BLaER1 (cell line): ENCODE results near the gene STEAP1.
"Not testable (repeated sequence)": the region's sequence is repeated elsewhere in the genome, so short reads cannot be mapped to it uniquely, and the experiment has no call there.

ENCODE experiments used
- H3K27ac ChIP-seq: shearing (Covaris generic); formaldehyde crosslinking; 2 replicates; pipeline ENCODE4 v1.8.1; 2022
- H3K27me3 ChIP-seq: shearing (Covaris generic); formaldehyde crosslinking; 2 replicates; pipeline ENCODE4 v1.8.1; 2022
- H3K36me3 ChIP-seq: shearing (Covaris generic); formaldehyde crosslinking; 2 replicates; pipeline ENCODE4 v1.8.1; 2022
- H3K4me1 ChIP-seq: shearing (Covaris generic); formaldehyde crosslinking; 2 replicates; pipeline ENCODE4 v1.8.1; 2022
- H3K4me2 ChIP-seq: shearing (Covaris generic); formaldehyde crosslinking; 2 replicates; pipeline ENCODE4 v1.8.1; 2022
- H3K4me3 ChIP-seq: shearing (Covaris generic); formaldehyde crosslinking; 2 replicates; pipeline ENCODE4 v1.8.1; 2022
- H3K9ac ChIP-seq: shearing (Covaris generic); formaldehyde crosslinking; 2 replicates; pipeline ENCODE4 v1.8.1; 2022
- H3K9me3 ChIP-seq: shearing (Covaris generic); formaldehyde crosslinking; 2 replicates; pipeline ENCODE4 v1.8.1; 2022
- H4K20me1 ChIP-seq: shearing (Covaris generic); formaldehyde crosslinking; 2 replicates; pipeline ENCODE4 v1.8.1; 2022
- Cebpa-rat ChIP-seq: shearing (Covaris generic); IDR thresholded peaks from 2 replicates; pipeline ENCODE4 v1.8.1; 2022

STEAP1 gene

DNA sequence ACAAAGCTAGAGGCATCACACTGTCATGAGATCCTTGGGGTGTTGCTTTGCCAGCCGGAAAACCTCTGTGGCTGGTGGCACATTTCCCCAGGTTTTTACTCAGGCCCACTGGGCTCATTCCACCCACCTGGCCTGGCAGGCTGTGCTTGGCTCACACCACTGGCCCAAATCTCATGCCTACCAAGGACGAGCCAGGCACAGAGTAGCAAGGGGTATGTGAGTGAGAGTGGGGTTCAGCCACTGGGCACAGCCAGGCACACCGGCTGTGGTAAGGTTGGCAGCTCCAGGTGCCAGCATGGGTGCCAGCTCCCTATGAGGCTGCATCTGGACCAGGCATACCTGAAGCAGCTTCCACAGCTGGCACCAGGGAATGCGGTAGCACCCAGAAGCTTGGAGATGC is 21.4 kb downstream of the STEAP1 start:
- no peak for TF ChIP-seq Cebpa-rat
- no peak overlapping the region for H3K4me3 ChIP-seq
- no peaks in the 10 kb centered on the region for H3K4me1 ChIP-seq
- H3K27ac ChIP-seq, result no peak overlapping the region
- no peaks in the 10 kb centered on the region for H3K36me3 ChIP-seq
- no peak overlapping the region for H3K4me2 ChIP-seq
- no peaks in the 10 kb centered on the region for H4K20me1 ChIP-seq
- no peaks in the 10 kb centered on the region for H3K27me3 ChIP-seq
- peaks cover 17% of the 10 kb centered on the region for H3K9me3 ChIP-seq
- H3K9ac ChIP-seq, result no peak overlapping the region

DNA sequence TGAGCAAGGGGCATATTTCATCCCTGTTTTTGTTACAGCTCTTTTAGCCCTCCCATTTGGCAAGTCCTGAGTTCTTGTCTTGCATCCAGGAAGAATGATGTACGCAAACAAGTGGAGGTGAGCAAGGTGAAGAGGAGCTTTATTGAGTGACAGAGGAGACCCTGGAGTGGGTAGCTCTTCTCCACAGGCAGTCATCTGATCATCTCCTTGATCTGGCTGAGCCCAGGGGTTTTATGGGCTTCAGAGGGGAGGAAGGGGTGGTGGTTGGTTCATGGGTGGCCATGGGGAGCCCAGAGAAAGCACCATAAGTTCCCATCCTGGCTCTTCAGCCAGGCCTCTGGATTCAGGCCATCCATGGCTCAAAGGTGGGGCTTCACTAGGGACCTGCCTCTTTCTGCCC is 21.9 kb downstream of the STEAP1 start:
- H3K4me3 ChIP-seq, result no peak overlapping the region
- no peaks in the 10 kb centered on the region for H3K4me1 ChIP-seq
- no peaks in the 10 kb centered on the region for H3K27me3 ChIP-seq
- no peak for TF ChIP-seq Cebpa-rat
- peaks cover 17% of the 10 kb centered on the region for H3K9me3 ChIP-seq
- H4K20me1 ChIP-seq, result no peaks in the 10 kb centered on the region
- H3K27ac ChIP-seq, result no peak overlapping the region
- no peak overlapping the region for H3K9ac ChIP-seq
- H3K4me2 ChIP-seq, result no peak overlapping the region
- no peaks in the 10 kb centered on the region for H3K36me3 ChIP-seq

DNA sequence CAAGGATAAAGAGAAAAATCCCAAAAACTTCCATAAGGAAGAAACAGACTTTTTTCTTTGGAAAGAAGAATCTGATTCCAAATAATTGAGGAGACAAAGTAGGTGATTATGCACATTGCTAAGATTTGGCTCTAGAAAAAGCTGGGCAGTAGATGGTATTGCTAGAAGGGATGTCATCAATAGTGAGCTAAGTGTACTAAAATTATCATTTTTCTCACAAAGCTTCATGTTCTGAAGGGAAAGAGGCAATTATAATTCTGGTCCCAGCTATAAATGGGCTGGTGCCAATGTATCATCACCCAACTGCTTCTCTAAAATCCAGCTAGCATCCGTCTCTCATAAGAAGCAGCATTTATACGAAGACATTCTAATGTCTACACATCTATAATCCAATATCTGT is 23.9 kb downstream of the STEAP1 start:
- H3K27ac ChIP-seq, result no peak overlapping the region
- no peaks in the 10 kb centered on the region for H3K27me3 ChIP-seq
- no peak overlapping the region for H3K9ac ChIP-seq
- H3K4me1 ChIP-seq, result no peaks in the 10 kb centered on the region
- H3K4me3 ChIP-seq, result no peak overlapping the region
- H3K36me3 ChIP-seq, result no peaks in the 10 kb centered on the region
- no peaks in the 10 kb centered on the region for H4K20me1 ChIP-seq
- H3K4me2 ChIP-seq, result no peak overlapping the region
- peaks cover 17% of the 10 kb centered on the region for H3K9me3 ChIP-seq
- TF ChIP-seq Cebpa-rat, result no peak

DNA sequence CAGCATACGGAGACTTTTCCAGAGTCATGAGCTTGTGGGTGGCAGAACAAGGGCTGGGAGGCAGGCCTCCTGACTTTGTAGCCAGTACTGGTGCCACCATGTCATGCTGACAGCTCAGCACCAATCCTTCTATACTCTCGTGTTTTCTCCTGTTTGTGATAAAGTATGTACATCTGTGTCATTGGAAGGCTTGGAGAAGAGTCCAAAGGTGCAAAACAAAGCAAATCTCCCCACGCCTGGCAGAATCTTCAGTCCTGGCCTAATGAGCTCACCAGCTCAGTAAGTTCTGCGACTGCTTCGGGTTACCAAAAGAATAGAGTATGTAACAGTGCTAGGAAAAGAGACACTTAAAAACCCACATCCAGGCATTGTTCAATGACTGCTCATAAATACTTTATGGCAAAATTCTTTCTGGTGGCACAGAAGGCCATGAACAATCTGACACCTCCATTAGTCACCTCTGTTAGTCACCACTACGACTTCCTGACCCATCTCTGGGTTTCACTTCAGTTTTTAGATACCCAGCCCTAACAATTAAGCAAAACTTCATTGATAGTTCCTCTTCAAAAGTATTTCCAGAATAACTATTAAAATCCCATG is 24.5 kb downstream of the STEAP1 start:
- no peaks in the 10 kb centered on the region for H3K4me1 ChIP-seq
- H4K20me1 ChIP-seq, result no peaks in the 10 kb centered on the region
- no peak overlapping the region for H3K4me3 ChIP-seq
- H3K9me3 ChIP-seq, result peaks cover 17% of the 10 kb centered on the region
- H3K27me3 ChIP-seq, result no peaks in the 10 kb centered on the region
- no peak overlapping the region for H3K9ac ChIP-seq
- TF ChIP-seq Cebpa-rat, result no peak
- no peaks in the 10 kb centered on the region for H3K36me3 ChIP-seq
- H3K27ac ChIP-seq, result no peak overlapping the region
- H3K4me2 ChIP-seq, result no peak overlapping the region

GRCh38 chr7:90180011-90180585 is 25.8 kb downstream of the STEAP1 start:
- no peak overlapping the region for H3K4me2 ChIP-seq
- H3K9ac ChIP-seq, result no peak overlapping the region

GRCh38 chr7:90180649-90181048 is 26.4 kb downstream of the STEAP1 start:
- Histone ChIP-seq H3K9me3 (peaks cover 14% of the 10 kb centered on the region), H4K20me1 (no peaks in the 10 kb centered on the region), H3K4me3 (no peak overlapping the region), H3K9ac (no peak overlapping the region), H3K36me3 (no peaks in the 10 kb centered on the region), H3K4me1 (no peaks in the 10 kb centered on the region), H3K27ac (no peak overlapping the region), H3K27me3 (no peaks in the 10 kb centered on the region), H3K4me2 (no peak overlapping the region)
- TF ChIP-seq Cebpa-rat, result no peak

More at GRCh38 chr7:90180011-90180585, 25.8 kb downstream of the STEAP1 start:
- Histone ChIP-seq H3K36me3 (no peaks in the 10 kb centered on the region), H3K27me3 (no peaks in the 10 kb centered on the region), H3K27ac (no peak overlapping the region), H4K20me1 (no peaks in the 10 kb centered on the region), H3K4me3 (no peak overlapping the region), H3K4me1 (no peaks in the 10 kb centered on the region), H3K9me3 (peaks cover 17% of the 10 kb centered on the region)
- TF ChIP-seq Cebpa-rat, result no peak

GRCh38 chr7:90181485-90181884 is 27.2 kb downstream of the STEAP1 start:
- Histone ChIP-seq H4K20me1 (no peaks in the 10 kb centered on the region), H3K4me3 (no peak overlapping the region), H3K4me2 (no peak overlapping the region), H3K9ac (no peak overlapping the region), H3K27ac (no peak overlapping the region), H3K4me1 (no peaks in the 10 kb centered on the region), H3K27me3 (no peaks in the 10 kb centered on the region), H3K36me3 (no peaks in the 10 kb centered on the region), H3K9me3 (peaks cover 6% of the 10 kb centered on the region)
- TF ChIP-seq Cebpa-rat, result no peak

DNA sequence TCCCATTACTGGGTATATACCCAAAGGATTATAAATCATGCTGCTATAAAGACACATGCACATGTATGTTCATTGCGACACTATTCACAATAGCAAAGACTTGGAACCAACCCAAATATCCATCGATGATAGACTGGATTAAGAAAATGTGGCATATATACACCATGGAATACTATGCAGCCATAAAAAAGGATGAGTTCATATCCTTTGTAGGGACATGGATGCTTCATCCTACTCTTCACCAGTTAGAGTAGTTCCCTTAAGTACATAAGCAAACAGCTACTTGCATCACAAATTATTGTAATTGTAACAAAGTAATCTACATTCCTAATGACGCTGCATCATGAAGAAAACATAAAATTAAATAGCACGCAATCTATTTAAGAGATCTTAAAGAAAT is 32.0 kb downstream of the STEAP1 start:
- H3K9ac ChIP-seq, H3K27me3 ChIP-seq, H3K4me2 ChIP-seq, H3K27ac ChIP-seq, H3K4me1 ChIP-seq, H3K36me3 ChIP-seq, H3K4me3 ChIP-seq, H4K20me1 ChIP-seq, H3K9me3 ChIP-seq: not testable (repeated sequence)

DNA sequence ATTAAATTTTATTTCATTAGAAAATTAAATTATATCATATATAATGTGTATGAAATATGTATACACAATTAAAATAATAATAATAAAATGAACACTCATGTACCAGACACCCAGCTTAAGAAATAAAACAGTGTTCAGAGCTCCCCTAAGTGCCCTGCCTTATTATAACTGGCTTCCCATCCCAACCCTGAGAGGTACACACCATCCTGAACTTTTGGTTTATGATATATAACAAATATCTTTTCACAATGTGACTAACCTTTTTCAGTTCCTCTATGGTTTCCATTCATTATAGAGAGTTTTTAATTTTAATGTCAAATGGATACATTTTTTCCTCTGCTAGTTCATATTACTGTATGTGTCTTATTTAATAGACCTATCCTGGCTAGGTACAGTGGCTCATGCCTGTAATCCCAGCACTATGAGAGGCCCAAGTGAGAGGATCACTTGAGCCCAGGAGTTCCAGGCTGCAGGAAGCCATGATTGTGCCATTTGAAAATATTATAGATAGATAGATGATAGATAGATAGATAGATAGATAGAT is 33.3 kb downstream of the STEAP1 start:
- no peak overlapping the region for H3K4me3 ChIP-seq
- no peaks in the 10 kb centered on the region for H3K27me3 ChIP-seq
- no peaks in the 10 kb centered on the region for H3K9me3 ChIP-seq
- no peaks in the 10 kb centered on the region for H3K36me3 ChIP-seq
- no peak overlapping the region for H3K27ac ChIP-seq
- H3K9ac ChIP-seq, result no peak overlapping the region
- no peak for TF ChIP-seq Cebpa-rat
- no peaks in the 10 kb centered on the region for H3K4me1 ChIP-seq
- no peak overlapping the region for H3K4me2 ChIP-seq
- H4K20me1 ChIP-seq, result no peaks in the 10 kb centered on the region

DNA sequence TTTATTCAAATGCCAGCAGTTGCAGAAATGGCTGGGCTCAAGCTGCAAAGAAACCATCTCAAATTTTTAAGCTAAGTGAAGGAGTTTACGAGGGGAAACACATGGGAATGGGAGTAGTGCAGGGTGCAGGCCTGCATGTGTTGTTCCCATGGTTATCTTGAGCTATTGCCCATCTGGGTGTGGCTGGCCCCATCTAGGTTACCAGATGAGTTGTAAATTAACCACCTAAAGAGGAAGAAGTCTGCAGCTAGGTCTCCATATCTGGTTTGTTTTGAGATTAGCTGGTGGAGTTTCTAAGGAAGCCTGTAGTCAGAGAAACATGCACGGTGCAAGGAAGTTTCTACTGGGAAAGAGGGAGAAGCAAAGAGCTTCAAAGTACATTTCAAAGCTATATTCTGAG is 34.0 kb downstream of the STEAP1 start:
- no peak overlapping the region for H3K4me3 ChIP-seq
- no peak overlapping the region for H3K9ac ChIP-seq
- no peak overlapping the region for H3K4me2 ChIP-seq
- TF ChIP-seq Cebpa-rat, result no peak
- no peaks in the 10 kb centered on the region for H3K4me1 ChIP-seq
- no peaks in the 10 kb centered on the region for H4K20me1 ChIP-seq
- H3K36me3 ChIP-seq, result no peaks in the 10 kb centered on the region
- no peak overlapping the region for H3K27ac ChIP-seq
- no peaks in the 10 kb centered on the region for H3K27me3 ChIP-seq
- no peaks in the 10 kb centered on the region for H3K9me3 ChIP-seq
